ENCODE data around the gene RASA4B. TPM values are rescaled to one million over a fixed set of nuclear protein-coding genes. Genes with fewer than 3 reads are reported as not detected.

The RASA4B gene
- total RNA-seq, 1 donor from 2014 or later: 22.6 TPM

DNA sequence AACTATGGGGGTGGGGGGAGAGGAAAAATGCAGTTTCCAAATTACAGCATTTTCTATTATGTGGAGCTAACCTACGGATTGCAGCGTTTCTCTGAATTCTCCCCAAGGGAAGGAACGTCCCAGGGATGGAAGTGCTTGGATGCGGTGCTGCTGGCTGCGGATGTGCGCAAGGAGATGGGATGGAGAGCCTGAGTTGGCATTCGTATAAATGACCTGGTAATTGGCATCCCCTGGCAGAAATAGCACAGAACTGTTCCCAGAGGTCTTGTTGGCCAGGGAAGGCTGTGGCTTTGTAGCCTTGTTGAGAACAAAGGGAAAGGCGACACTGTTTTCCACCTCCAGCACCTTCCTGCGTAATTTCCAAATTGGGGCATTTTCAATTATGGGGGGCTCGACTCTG is 81.5 kb downstream of the RASA4B start:
- no peak for TF ChIP-seq CTCF (IDR thresholded peaks at IDR 0.05)
- intact Hi-C loops (cut with DNase I): no loop called here
- Histone ChIP-seq H3K4me3 (no peak overlapping the region), H3K4me1 (peaks cover 30% of the 10 kb centered on the region), H3K27me3 (ENCODE audit: low read depth) (no peaks in the 10 kb centered on the region), H3K27ac (no peak overlapping the region), H3K9me3 (no peaks in the 10 kb centered on the region), H3K36me3 (peaks cover 7% of the 10 kb centered on the region)
- no peak for DNase-seq
- ATAC-seq: no peak

DNA sequence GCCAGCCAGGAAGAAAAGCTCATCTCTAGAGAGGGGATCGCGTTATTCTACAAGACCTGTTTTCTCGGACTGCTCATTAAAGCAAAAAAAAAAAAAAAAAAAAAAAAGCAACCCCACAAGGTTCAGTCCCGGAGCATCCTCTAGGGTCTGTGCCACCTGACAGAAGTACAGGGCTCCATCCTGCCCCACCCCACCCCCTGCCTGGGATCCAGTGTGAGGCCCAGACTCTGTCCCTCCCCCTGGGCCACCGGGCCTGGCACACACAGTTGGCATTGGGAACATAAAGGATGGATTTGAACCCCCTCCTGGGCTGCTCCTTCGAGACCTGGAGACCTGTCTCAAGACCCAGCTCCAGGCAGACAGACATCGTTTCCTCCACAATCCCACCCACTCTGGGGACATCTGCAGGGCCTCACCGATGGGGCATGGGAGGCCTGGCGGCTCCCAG is 83.5 kb downstream of the RASA4B start:
- intact Hi-C loops (cut with DNase I): no loop called here
- Histone ChIP-seq H3K27me3 (ENCODE audit: low read depth) (no peaks in the 10 kb centered on the region), H3K36me3 (peaks cover 4% of the 10 kb centered on the region), H3K4me1 (peaks cover 30% of the 10 kb centered on the region), H3K9me3 (no peaks in the 10 kb centered on the region), H3K27ac (peak overlapping the region; percentile 83), H3K4me3 (peak overlapping the region; percentile 84)
- DNase-seq: no peak
- peak; percentile 10 to 20 for ATAC-seq
- TF ChIP-seq CTCF (IDR thresholded peaks at IDR 0.05): no peak

DNA sequence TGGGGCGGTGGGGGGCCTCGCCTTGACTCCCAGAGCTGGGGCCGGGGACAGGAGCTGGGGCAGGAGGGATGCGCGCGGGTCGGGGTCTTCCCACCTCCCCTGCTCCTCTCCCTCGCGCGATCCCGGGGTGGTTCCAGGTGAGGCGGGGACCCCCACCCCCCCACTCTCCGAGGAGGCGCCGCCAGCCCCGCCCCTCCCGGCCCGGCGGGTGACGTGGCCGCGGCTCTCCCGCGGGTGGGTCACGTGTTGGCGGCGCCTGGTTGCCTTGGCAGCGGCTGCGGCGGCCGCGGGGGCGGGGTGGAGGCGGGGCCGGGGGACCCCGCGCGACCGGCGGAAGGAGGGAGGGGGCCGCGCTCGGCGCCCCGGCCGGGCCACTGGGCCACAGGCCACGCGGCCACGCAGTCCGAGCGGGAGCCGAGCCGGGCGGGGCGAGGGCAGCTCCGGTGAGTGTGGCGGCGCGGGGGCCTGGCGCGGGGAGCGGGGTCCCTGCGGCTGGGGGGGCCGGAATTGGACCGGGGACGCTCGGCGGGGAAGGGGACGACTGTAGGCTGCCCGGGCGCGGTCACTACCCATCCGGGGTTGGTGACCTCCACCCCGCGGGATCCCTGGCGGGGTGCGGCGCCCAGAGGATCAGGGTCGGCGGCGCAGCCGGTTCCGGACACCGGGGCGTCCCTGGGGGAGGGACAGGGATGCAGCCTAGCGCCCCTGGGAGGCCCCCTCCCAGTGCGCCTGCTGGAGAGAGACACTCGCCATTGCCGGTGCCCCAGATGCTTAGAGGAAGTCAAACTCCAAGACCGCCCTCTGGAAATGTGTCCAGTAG is 84.1 kb downstream of the RASA4B start, which contains the start of gene ORAI2:
ORAI2 (plus strand) TSS at position 357 of the 820 bp plus-strand sequence. CDS start 5,382 bp downstream, outside the sequence.
- Histone ChIP-seq H3K36me3 (no peaks in the 10 kb centered on the region), H3K27ac (peak within 1 kb of the TSS; percentile 83), H3K9me3 (no peaks in the 10 kb centered on the region), H3K4me1 (peaks cover 30% of the 10 kb centered on the region), H3K4me3 (peak within 1 kb of the TSS; percentile 84), H3K27me3 (ENCODE audit: low read depth) (no peaks in the 10 kb centered on the region)
- intact Hi-C loops (cut with DNase I): no loop called here
- peak; percentile 89 for DNase-seq
- peak; percentile 88 to 92 for ATAC-seq
- TF ChIP-seq CTCF (IDR thresholded peaks at IDR 0.05): no peak

Small RNA genes within 50 kb of the gene (microRNA-seq; reads per million reads assigned to microRNA genes)
- gene MIR4467 (ENCODE audit: borderline number of aligned reads) (not detected), gene MIR5090 (ENCODE audit: borderline number of aligned reads) (not detected)

Other genes with a start within 250 kb of the RASA4B start
- gene SH2B2, start 230.9 kb downstream of the RASA4B start, total RNA-seq: 17.0 TPM
- gene SPDYE6, start 161.3 kb downstream of the RASA4B start, total RNA-seq: not detected
- 20.3 TPM for gene PRKRIP1, start 121.4 kb downstream of the RASA4B start, total RNA-seq
- 29.7 TPM for gene ORAI2, start 84.2 kb downstream of the RASA4B start, total RNA-seq
- gene ALKBH4, start 52.9 kb downstream of the RASA4B start, total RNA-seq: 10.6 TPM
- 19.2 TPM for gene LRWD1, start 52.8 kb downstream of the RASA4B start, total RNA-seq
- 37.9 TPM for gene POLR2J, start 38.9 kb downstream of the RASA4B start, total RNA-seq
- 26.9 TPM for gene UPK3BL2, start 25.9 kb upstream of the RASA4B start, total RNA-seq
- not detected for gene SPDYE2, start 33.4 kb upstream of the RASA4B start, total RNA-seq
- 58.1 TPM for gene POLR2J3, start 54.8 kb upstream of the RASA4B start, total RNA-seq
- gene RASA4, start 99.0 kb upstream of the RASA4B start, total RNA-seq: 47.1 TPM
- 35.5 TPM for gene UPK3BL1, start 125.0 kb upstream of the RASA4B start, total RNA-seq
- gene SPDYE2B, start 132.5 kb upstream of the RASA4B start, total RNA-seq: not detected
- gene POLR2J2, start 153.9 kb upstream of the RASA4B start, total RNA-seq: 14.8 TPM
- 10.0 TPM for gene FAM185A, start 231.2 kb upstream of the RASA4B start, total RNA-seq

All from lower lobe of right lung (tissue), 2 donors.